ENCODE data around the gene FBXW4. TPM values are rescaled to one million over a fixed set of nuclear protein-coding genes. Genes with fewer than 3 reads are reported as not detected.

FBXW4 gene, protein sequence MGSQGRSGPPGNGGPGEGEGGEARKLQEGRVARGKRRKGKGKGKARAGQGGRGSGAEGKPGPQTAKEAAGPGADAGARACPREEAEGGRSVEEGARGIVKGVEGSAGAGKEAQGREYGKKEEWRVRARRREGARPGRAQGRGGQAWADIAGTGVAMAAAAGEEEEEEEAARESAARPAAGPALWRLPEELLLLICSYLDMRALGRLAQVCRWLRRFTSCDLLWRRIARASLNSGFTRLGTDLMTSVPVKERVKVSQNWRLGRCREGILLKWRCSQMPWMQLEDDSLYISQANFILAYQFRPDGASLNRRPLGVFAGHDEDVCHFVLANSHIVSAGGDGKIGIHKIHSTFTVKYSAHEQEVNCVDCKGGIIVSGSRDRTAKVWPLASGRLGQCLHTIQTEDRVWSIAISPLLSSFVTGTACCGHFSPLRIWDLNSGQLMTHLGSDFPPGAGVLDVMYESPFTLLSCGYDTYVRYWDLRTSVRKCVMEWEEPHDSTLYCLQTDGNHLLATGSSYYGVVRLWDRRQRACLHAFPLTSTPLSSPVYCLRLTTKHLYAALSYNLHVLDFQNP
- polyA plus RNA-seq (ENCODE audit: insufficient read length in 4 of 4): 10 to 100 TPM; 51.1 to 61.6 (median 56.2) TPM

DNA sequence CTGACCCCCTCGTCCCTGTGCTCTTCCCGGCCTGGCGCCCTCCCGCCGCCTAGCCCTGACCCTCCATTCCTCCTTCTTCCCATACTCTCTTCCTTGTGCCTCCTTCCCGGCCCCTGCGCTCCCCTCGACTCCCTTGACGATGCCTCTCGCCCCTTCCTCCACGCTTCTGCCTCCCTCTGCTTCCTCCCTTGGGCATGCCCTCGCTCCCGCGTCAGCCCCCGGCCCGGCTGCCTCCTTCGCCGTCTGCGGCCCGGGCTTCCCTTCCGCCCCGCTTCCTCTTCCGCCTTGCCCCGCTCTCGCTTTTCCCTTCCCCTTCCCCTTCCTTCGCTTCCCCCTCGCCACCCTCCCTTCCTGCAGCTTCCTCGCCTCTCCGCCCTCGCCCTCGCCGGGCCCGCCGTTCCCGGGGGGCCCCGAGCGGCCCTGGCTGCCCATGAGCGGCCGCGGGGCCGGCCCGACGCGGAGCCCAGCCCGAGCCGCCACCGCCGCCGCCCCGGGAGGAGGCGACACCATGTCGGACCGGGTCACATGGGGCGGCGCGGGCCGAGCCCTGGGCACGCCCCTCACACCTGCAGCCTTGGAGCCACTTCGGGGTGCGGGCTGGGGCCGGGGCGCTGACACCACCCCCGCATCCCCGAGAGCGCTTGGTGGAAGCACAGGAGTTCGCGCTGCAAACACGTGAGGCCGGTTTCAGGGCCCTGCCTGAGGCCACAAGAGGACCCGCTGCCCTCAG, at the start of gene FBXW4:
Gene FBXW4 (minus strand): TSS at position 497 of the 730 bp plus-strand sequence. CDS start 65 bp downstream, at position 432.
- DNase-seq (ENCODE audit: low read depth in 4 of 4, low spot score in 2 of 4): peak in 2 of 4 donors; percentile 20 to 42

DNA sequence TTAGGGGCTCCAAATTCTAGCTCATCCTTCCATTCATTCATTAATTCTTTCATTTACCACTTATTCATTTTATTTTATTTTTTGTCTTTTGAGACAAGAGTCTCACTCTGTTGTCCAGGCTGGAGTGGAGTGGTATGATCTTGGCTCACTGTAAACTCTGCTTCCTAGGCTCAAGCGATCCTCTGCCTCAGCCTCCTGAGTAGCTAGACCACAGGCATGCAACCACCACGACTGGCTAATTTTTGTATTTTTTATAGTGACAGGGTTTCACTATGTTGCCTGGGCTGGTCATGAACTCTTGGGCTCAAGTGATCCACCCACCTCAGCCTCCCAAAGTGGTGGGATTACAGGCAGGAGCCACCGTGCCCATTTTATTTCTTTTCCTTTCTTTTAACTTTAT, 49.3 kb upstream of the FBXW4 start:
- no peak for DNase-seq (ENCODE audit: low read depth in 4 of 4, low spot score in 2 of 4)

DNA sequence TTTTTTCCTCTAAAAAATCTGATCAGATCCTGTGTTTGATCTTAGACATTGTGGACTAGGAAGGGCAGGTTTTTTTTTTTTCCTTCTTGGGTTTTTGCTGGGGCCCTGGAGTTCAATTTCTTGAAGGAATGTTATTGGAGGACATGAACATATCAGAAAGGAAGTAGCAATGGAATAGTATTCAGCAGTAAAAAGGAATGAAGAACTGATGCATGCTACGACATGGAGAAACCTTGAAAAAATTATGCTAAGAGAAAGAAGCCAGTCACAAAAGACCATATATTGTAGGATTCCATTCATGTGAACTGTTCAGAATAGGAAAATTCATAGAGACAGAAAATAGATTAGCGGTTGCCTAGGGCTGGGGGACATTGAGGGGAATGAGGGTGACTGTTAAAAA, 47.0 kb upstream of the FBXW4 start:
- DNase-seq (ENCODE audit: low read depth in 4 of 4, low spot score in 2 of 4): no peak

DNA sequence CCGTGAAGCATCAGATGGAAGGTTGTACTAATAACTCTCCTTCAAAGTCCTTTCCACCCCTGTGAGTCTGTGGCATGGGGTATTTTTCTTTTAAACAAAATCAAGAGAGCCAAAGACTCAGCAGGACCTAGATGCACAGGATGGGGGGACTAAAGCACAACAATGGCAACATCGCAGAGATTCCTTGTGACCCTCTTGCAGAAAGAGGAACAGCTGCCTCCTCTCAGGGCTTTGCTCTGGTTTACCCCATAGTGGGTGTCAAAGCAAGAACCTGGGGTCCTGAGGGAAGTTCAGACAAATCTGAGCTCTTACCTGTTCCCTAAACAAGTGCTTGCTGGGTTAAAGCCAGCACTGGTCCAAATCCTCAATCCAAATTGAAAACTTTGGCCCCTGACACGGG, 41.7 kb upstream of the FBXW4 start:
- no peak for DNase-seq (ENCODE audit: low read depth in 4 of 4, low spot score in 2 of 4)

DNA sequence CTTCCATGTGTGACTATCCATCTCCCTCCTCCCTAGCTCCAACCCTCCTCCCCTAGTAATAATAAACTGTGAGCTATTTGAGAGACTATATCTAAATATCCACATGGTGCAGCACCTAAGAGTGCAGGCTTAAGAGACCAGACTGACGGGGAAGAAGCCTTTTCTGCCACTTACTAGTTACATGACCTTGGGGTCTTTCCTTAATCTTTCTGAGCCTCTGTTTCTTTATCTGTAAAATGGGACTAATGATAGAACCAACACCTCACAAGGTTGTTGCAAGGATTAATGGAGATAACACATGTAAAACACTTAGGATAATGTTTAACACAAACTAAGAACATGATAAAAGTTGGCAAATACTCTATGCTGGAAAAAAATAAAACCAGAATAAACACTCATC, 37.1 kb upstream of the FBXW4 start:
- DNase-seq (ENCODE audit: low read depth in 4 of 4, low spot score in 2 of 4): no peak

- no peak for DNase-seq (ENCODE audit: low read depth in 4 of 4, low spot score in 2 of 4)
These were observed 31.1 kb upstream of the FBXW4 start for GRCh38 chr10:101726115-101726387.

GRCh38 chr10:101725296-101726114, 30.5 kb upstream of the FBXW4 start:
- DNase-seq (ENCODE audit: low read depth in 4 of 4, low spot score in 2 of 4): no peak

DNA sequence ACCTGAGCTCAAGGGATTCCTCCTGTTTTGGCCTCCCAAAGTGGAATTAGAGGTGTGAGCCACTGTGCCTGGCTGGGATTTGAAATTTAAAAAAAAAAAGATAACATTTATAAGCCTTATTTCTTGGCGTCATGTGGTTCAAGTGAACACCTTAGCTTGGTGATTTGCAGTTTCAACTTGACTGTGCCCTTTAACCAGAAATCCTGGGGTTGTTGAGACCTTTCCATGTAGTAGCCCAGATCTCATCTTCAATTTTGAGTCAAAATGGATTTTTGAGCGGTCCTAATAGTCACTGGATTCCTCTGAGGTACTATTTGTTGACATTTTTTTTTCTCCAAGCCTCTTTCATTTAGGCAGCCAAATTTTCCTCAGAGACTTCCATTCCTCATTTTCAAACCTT, 29.5 kb upstream of the FBXW4 start:
- DNase-seq (ENCODE audit: low read depth in 4 of 4, low spot score in 2 of 4): no peak

DNA sequence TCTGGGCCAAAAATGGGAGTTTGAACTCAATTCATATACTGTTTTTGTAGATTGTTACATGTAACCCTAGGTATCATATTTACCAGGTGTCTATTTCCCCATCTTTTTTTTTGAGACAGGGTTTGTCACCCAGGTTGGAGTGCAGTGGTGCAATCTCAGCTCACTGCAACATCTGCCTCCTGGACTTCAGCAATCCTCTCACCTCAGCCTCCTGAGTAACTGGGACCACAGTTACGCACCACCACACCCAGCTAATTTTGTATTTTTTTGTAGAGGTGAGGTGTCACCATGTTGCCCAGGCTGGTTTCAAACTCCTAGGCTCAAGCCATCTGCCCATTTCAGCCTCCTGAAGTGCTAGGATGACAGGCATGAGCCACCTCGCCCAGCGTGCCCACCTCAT, 28.2 kb upstream of the FBXW4 start:
- no peak for DNase-seq (ENCODE audit: low read depth in 4 of 4, low spot score in 2 of 4)

GRCh38 chr10:101721806-101722205, 26.8 kb upstream of the FBXW4 start:
- no peak for DNase-seq (ENCODE audit: low read depth in 4 of 4, low spot score in 2 of 4)

GRCh38 chr10:101720606-101721230, 25.7 kb upstream of the FBXW4 start:
- DNase-seq (ENCODE audit: low read depth in 4 of 4, low spot score in 2 of 4): no peak

GRCh38 chr10:101718690-101719275, 23.8 kb upstream of the FBXW4 start:
- no peak for DNase-seq (ENCODE audit: low read depth in 4 of 4, low spot score in 2 of 4)

DNA sequence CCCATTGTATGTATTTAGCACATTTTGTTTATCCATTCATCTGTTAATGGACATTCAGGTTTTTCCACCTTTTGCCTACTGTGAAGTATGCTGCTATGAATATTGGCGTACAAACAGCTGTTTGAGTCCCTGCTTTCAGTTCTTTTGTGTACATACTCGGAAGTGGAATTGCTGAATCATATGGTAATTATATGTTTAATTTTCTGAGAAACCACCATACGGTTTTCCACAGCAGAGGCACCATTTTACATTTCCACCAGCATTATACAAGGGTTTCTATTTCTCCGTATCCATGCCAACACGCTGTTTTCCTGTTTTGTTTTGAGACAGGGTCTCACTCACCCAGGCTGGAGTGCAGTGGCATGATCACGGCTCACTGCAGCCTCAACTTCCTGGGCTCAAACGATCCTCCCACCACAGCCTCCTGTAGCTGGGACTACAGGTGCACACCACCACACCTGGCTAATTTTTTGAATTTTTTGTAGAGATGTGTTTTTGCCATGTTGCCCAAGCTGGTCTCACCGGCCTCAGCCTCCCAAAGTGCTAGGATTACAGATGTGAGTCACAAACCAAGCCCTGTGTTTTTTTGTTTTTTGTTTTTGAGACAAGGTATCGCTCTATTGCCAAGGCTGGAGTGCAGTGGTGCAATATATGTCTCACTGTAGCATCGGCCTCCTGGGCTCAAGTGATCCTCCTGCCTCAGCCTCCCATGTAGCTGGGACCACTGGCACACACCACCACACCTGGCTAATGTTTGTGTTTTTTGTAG, 22.1 kb upstream of the FBXW4 start:
- DNase-seq (ENCODE audit: low read depth in 4 of 4, low spot score in 2 of 4): no peak

- DNase-seq (ENCODE audit: low read depth in 4 of 4, low spot score in 2 of 4): no peak
These were observed 18.0 kb upstream of the FBXW4 start for GRCh38 chr10:101712997-101713396.

- no peak for DNase-seq (ENCODE audit: low read depth in 4 of 4, low spot score in 2 of 4)
These were observed 15.8 kb upstream of the FBXW4 start for GRCh38 chr10:101710793-101711192.

DNA sequence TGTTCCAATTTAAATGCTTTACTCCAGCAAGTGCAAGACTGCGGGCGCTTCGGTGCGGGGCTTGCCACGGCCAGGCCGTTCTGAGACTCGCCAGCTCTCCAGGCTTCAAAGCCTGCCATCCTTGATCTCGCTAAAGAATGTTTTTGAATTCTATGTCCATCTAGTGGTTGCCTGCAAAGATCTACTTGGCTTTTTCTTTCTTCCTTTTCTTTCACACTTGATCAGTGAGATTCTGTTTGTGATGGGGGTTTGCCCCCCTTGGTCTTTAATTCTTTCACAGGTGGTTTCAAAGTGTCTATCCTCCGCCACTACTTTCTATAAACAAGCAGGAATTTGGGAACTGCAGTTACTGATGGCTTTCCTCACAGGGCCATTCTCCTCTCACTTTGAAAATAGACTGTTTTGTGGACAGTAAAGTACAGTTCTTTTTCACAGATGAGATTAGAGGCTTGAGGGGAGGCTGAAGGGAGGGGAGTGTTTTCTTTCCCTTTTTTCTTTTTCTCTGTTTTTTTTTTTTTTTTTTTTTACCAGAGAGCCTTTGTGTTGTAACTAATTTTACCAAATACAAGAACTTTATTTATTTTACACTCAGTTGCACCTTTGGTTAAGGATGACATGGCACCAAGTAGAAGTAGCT, 15.2 kb upstream of the FBXW4 start:
- no peak for DNase-seq (ENCODE audit: low read depth in 4 of 4, low spot score in 2 of 4)

DNA sequence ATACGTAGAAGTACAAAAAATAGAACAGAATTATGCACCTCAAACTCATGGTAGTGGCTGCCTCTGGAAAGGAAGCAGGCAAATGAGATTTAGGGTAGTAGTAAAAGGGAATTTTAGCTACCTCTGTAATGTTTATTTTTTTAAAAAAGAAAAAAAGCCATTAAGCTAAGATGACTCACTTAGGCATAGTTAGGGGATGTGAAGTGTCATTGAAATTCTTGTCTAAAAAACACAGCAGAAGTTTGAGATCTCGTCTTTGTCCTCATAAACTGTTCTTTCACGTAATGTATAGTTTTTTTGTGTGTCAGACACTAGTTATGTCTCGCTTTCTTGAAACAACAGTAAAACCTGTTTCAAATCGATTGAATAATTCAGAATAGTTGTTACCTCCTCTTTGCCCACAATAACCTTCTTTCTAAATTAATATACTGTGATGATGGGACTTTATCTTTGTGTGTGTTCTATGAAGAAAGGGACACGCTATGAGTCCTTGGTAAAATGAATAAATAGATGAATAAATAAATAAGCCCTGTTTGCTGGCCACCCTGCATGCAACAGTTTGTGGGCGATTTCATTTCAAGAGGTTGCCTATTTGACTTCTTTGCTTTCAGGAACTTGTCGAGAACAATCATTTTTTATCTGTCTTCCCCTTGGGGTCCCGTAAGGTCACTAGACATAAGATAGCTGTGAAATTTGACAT, 14.5 kb upstream of the FBXW4 start:
- no peak for DNase-seq (ENCODE audit: low read depth in 4 of 4, low spot score in 2 of 4)

DNA sequence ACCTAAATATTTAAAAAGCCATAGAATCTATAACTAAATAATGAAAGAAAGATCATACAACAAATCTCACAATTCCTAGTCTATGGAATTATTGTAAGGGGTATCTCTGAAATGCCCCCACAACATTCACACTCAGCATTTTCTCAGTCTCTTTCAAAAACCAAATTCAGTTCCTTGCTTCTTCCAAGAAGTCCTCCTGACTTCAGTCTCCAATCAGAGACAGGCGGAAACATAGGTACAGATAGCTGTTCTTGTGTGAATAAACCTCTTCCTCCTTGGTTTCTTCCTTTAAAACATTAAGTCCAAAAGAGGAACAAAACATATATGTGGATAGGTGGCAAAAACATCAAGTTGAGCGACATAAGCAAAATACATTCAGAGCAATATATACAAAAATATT, 13.9 kb upstream of the FBXW4 start:
- DNase-seq (ENCODE audit: low read depth in 4 of 4, low spot score in 2 of 4): no peak

Measured in left renal cortex interstitium (tissue), 4 donors.